NCI-H1694 (cell line): Measurements from ENCODE around the gene LRRC17.
A peak's percentile ranks its signal among the peaks of the same experiment; 100 is the strongest.

Experiments
- DNase-seq: peaks from one replicate; lab custom pipeline; 2025; lab: John Stamatoyannopoulos, UW

Gene LRRC17

GRCh38 chr7:102912742-102913141 lies at the start of gene LRRC17:
LRRC17 (plus strand) TSS chr7:102913000; CDS start chr7:102933914, 20,914 bp downstream.
- DNase-seq, result peak; percentile 95

GRCh38 chr7:102864958-102865357 lies 47.8 kb upstream of the LRRC17 start:
- no peak for DNase-seq

- DNase-seq, result no peak
Observed at GRCh38 chr7:102866535-102867215, 46.1 kb upstream of the LRRC17 start.

DNA sequence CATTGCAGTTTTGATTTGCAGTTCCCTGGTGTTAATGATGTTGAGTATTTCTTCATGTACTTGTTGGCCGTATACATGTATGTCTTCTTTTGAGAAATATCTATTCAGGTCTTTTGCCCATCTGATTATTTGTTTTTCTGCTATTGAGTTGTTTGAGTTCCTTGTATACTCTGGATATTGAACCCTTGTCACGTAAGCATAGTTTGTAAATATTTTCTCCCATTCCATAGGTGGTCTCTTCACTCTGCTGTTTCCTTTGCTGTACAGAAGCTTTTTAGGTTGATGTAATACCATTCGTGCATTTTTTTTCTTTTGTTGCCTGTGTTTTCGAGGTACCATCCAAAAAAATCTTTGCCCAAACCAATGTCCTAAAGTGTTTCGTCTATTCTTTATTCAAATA lies 43.6 kb upstream of the LRRC17 start:
- no peak for DNase-seq

DNA sequence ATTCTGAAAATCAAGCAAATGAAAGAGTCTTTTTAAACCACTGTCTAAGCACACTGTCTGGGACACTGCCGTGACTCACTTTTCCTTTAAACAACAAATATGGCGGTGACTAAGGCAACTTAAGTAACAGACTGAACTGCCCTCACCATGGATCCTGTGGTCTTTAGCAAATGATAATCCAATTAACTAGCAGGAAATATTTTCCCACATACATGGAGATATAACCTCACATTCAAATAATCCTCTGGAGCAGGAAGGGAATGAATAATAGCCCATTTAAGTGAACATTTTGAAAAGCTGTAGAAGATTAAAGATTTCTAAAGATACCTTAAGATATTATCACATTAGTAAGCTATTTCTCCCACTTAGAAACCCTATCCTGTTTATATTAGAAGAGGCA lies 40.3 kb upstream of the LRRC17 start:
- DNase-seq, result no peak

- DNase-seq, result no peak
Observed at GRCh38 chr7:102873470-102874165, 39.2 kb upstream of the LRRC17 start.

- DNase-seq, result no peak
Observed at GRCh38 chr7:102874166-102874829, 38.5 kb upstream of the LRRC17 start.

DNA sequence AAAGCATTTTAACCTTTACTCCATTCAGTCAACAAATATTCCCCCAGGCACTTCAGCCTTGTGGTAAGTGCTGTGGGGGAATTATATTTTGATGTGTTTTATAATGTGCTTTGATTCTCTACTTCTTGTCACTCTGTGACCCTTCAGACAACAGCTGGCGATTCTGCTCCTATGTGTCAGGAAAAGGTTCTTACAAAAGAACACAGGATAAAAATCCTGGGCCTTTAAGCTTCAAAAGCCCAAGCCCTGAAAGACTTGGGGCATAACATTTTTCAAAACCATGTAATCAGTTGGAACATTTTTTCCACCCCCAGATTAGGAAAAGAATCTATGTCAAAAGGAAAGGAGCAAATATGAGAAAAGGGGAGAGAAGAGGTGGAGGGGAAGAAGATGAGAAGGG lies 37.8 kb upstream of the LRRC17 start:
- DNase-seq, result no peak

GRCh38 chr7:102875700-102876295 lies 37.0 kb upstream of the LRRC17 start:
- DNase-seq, result no peak

DNA sequence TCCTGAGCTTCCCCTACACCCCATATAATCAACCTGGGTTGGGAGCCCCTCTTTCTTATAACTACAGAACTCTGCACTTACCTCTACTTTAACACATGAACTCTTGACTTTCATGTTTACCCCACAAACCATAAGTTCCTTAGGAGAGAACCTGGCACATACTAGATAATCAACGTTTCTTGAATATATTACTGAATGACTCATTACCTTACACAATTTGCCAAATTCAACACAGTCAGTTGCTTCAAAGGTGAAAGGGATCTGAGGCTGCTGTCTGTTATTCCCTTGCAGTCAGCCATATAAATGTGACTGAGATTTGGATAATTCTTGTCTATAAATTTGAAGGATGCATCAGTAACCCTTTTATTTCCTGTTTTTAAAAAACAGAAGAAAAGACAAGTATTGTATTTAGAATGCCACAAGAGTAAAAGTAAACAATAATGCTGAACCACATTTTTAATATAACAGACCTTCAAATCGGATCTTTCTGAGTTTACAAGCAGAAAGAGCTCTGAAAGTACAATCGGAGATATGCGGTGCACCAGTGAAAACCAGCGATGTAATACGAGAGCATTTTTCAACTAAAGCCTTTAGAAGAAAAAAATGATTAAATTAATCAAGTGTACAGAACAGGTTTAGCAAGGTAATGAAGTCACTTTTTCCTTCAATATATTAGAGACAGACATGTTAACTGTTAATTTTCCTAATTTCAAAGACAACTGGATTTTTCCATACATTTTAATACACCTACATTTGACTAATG lies 29.5 kb upstream of the LRRC17 start:
- no peak for DNase-seq

DNA sequence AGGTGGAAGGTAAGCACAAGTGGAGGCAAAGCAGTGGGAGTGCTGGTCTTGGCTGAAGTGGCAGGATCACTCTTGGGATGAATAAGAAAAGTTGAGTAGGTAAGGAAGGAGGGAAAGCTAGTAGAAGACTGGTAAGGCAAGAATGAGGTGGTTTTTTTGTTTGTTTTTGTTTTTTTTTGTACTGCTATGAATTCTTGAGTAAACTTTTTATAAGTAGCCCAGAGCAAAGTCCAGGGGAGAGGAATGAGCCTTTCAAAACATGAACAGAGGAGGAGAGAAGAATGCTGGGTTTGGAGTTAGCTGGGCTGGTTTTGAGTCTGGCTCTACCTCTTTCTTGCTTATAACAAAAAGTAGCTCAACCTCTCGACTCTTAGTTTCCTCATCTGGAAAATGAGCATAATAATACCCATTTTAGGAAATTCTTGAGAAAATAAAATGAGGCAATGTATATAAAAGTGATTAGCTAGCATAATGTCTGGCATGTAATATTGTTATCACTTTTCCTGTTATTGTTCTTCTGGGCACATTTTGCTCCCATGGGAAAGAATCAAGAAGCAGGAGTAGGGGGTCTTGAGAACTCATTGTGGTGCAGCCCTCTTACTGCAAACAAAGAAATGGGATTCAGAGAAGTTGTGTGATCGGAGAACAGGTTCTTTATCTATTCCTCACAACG lies 24.1 kb upstream of the LRRC17 start:
- DNase-seq, result no peak

DNA sequence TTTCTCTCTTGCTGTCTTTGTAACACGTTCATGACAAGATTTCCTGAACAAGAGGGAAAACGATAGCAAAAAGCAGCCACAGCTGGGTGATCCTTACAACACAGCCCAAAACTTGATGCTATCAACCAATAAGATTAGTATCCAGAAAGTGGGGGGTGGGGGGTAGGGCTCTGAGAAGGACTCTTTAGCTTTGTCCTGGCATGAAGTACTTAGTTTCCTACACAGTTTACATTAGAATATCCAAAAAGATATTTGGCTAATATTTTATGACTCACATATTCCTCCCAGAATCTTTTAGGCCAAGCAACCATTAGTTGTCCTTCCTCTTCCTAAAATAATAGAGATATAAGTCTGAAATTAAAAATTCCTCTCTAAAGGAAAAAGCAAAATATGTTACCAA lies 22.9 kb upstream of the LRRC17 start:
- no peak for DNase-seq

DNA sequence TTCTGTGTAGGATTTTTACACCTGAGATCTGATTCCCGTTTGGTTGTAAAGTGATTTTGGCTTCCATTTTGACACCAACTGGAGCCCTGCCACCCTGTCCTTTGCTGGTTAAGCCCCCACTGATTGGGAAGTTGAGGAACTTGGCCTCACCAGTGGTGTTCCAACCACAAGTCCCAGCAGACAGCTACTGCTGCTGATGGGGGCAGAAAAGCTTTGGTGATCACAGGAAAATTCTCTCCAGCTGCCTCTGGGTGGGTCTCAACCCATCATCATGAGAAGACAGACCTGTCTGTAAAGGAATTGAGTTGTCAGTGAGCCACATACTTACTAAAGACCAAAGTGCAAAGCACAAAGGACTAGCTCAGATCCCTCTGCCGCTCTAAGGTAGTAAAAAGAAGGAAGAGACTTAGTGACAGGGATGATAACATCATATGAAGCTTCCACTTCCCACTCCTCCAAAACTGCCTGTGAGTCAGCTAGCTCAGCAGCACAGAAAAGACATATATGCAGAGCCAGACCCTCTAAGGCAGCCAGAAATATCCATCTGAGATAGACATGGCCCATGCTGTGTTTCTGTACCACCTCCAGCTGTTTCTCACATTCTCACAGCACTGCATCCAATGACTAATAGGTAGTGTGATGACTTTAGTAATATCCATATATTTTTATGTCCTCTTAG lies 22.4 kb upstream of the LRRC17 start:
- no peak for DNase-seq

DNA sequence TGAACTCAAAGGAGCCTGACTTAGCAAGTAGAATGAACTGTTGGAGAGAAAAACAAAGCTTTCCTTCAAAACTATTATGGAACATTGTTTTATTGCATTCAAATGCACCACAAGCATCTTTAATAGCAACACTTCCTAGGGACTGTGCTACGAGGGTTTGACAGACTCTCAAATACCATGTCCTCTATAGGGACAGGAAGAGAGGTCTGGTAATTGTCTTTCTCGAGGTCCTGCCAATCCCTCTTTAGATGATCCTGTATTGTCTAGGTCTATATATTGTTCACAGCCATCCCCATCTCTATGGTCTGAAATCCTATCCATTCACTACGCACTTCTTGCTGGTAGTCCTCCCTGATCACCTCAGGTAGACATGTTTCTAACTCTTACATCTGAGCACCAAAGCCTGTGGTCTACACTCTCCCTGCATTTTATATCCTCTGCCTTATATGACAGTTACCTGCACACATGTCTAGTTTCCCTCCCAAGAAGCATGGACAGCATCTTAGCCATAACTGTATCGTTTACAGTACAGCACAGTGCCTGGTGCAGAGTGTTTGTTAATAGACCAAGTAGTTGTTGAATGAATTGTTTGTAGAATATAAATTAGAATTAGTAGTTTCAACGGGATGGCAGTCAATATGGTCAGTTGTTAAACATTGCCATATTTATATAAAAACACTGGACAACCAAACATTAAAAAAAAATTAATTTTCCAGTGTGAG lies 21.7 kb upstream of the LRRC17 start:
- no peak for DNase-seq

DNA sequence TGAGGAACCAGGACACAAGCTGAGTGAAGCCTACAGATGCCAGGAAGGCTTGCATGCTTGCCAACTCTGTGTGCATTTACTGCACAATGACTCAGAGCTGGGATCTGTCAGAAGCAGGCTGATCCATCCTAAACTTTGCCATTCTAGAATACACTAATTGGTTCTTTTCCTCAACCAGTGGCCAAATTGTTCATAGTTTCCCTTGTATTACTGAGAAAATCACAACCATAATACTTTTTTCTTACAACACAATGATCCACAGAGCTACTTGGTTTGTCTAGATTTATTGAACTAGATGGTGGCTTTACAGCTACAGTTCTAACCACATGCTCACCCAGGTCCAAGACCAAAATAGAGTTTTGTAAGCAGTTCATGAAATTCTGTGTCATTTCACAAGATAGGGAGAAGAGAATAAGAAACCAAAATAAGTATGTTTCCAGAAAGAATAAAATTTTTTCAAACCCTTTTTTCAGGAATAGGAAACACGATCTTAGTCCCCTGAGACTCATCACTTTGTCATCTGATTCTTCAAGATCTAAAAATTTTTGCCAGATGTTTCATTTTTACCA lies 21.0 kb upstream of the LRRC17 start:
- DNase-seq, result peak; percentile 53

DNA sequence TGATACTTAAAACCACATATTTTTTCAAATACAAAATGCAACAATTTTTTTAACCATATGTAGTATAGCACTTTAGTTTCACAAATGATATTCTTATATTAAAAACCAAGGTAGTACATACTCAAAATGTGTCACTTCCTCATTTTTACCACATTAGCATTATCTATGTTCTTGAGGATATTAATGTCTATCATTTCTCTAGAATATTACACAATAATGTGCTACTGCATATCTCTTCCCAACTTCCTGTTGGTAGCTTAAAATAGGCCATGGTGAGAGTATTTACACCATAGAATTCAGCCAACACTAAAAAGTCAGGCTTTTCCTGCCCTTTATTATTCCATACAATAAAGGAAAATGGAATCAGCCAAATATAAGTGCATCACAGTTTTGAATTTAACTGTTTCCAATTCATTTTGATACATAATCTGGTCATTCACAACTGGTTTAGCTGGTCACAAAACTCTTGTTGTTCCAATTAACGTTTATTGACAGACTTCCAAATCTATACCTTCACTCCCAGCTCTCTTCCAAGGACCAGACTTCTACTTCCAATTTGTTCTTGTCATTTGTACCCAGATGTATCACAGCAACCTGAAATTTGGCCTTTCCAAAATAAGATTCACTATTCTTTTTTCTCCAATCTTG lies 20.0 kb upstream of the LRRC17 start:
- DNase-seq, result no peak

- no peak for DNase-seq
Observed at GRCh38 chr7:102895602-102896001, 17.2 kb upstream of the LRRC17 start.

DNA sequence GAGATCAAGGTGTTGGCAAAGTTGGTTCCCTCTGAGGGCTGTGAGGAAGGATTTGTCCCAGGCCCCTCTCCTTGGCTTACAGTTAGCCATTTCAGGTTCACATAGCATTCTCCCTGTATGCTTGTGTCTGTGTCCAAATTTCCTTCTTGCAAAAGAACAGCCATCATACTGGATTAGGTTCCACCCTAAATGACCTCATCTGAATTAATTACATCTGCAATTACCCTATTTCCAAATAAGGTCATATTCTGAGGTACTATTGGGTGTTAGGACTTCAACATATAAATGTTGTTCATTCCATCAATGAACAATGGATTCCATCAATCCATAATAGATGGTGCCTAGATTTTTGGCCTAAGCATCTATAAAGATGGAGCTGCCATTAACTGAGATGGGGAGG lies 16.2 kb upstream of the LRRC17 start:
- no peak for DNase-seq

- DNase-seq, result no peak
Observed at GRCh38 chr7:102897211-102897631, 15.6 kb upstream of the LRRC17 start.
